ENCODE data around the gene CHERP.
"Not testable (repeated sequence)": the region's sequence is repeated elsewhere in the genome, so short reads cannot be mapped to it uniquely, and the experiment has no call there.

Gene CHERP

DNA sequence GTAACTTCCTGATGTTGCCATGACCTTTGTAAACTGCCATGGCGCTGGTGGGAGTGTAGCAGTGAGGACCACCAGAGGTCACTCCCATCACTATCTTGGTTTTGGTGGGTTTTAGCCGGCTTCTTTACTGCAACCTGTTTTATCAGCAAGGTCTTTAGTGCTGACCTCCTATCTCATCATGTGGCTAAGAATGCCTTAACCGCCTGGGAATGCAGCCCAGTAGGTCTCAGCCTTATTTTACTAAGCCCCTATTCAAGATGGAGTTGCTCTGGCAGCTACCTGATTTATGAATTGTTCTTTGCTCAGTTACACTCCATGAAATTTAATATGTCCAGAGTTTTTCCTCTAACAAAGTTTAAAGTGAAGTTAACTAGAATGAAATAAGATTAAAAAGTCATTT is 65.8 kb downstream of the CHERP start:
- DNase-seq (ENCODE audit: low spot score) (no peak), FAIRE-seq (no peak)

DNA sequence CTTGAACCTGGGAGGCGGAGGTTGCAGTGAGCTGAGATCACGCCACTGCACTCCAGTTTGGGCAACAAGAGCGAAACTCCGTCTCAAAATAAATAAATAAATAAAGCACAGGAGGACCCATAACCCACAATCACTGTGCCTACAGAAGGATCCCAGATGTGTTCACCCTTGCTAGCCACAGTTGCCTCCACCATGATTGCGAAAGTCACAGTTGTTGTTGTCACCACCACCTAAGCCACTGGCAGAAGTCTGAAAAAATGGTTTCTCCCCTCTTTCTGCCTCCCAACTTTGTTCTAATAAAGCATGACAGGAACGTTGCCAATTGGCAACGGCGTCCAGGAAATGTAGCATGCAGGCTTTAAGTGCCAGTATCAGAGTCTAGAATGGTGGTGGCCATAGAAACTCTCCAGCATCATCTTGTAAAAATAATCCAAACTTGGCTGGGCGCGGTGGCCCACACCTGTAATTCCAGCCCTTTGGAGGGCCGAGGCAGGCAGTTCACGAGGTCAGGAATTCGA is 68.3 kb downstream of the CHERP start:
- FAIRE-seq, result no peak
- DNase-seq (ENCODE audit: low spot score), result no peak

DNA sequence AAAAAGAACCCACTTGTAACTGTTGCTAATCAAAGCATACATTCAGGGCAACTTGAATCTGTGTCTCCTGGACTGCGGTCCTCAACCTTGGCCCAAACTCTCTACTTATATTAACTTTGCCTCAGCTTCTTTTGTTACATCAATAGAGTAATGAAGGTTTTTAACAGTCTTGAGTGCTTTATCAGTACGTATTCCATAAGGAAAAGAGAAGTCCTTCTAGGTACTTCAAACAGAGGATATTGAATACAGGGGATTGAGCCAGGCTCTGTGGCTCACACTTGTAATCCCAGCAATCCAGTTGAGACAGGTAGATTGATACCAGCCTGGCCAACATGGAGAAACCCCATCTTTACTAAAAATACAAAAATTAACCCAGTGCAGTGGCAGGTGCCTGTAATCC is 69.2 kb downstream of the CHERP start:
- DNase-seq (ENCODE audit: low spot score) (no peak), FAIRE-seq (no peak)

- DNase-seq (ENCODE audit: low spot score); FAIRE-seq: not testable (repeated sequence)
These were observed 69.7 kb downstream of the CHERP start for GRCh38 chr19:16472559-16472899.

DNA sequence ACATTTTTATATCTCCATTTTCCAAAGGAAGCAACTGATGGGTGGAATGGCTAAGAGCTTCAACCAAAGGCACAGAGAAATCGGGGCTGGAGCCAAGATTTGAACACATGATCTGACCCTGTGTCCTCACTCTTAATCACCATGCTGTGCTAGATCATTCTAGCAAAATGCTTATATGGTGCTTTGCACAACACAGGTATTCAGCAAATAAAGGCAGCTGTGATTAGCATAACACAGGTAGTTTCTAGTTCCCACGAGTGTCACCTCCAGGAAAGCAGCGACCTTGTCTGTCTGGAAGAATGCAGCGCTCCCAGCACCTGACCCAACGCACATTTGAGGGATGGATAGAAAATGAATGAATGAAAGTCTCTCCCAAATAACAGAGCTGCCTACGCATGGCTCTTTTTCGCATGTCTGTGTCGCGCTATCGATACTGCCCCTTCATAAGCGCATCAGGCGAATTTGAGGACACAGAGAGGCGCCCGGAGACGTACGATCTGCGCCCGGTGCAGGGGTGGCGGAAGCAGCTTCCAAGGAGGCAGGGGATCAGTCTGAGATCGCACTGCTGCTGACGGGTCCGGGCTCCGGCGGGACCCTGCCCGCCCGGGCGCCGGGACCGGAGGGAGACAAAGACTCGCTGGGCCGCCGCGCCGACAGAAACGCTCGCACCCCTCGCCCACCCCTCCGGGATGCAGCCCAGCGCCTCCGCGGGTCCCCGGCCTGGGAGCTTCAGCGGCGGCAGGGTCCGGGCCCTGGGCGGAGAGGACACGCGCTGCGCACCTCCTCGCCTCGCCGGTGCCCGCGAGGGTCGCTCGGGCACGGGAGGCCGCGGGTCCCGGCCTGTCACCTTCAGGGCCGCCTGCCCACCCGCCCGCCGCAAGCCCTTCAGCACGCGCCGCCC is 71.1 kb downstream of the CHERP start:
- FAIRE-seq (no peak), DNase-seq (ENCODE audit: low spot score) (peak; percentile 10)

GRCh38 chr19:16470541-16470910 is 71.7 kb downstream of the CHERP start:
- DNase-seq (ENCODE audit: low spot score) (no peak), FAIRE-seq (no peak)
